Mucosa of gallbladder (tissue), 1 donor: ENCODE measurements around the gene DCDC1. TPM values are rescaled to one million over a fixed set of nuclear protein-coding genes. Genes with fewer than 3 reads are reported as not detected.

Source experiments
- DNase-seq: peaks from one replicate; pipeline ENCODE4 v3.0.0-alpha.2; 2020; ENCODE audit warnings: low spot score
- total RNA-seq: library from RNA; stranded (reverse); gene quantifications from one replicate; pipeline ENCODE4 v1.2.1, GENCODE V29; 2021
- donor health status: DM: no; HTN: no; CAD: no.

Gene DCDC1
- total RNA-seq, 1 donor from 2014 or later: 8.1 TPM

DNA sequence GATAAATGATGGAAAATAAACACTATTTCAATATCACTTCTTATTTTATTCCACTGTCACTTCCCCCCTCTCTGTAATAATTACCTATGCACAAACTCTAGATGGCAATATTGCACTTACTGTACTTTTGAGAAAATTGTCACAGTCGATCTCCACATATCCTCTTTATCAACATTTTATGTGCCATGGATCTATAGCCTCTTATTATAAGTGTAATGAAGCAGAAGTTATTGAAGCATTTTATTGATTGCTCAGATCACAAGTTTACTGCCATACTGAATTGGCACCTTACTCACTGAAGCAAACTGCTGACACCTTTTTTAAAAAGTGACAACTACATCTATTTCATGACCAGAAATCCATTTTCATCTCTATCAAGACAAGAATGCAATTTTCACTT lies 133.4 kb downstream of the DCDC1 start:
- no peak for DNase-seq

DNA sequence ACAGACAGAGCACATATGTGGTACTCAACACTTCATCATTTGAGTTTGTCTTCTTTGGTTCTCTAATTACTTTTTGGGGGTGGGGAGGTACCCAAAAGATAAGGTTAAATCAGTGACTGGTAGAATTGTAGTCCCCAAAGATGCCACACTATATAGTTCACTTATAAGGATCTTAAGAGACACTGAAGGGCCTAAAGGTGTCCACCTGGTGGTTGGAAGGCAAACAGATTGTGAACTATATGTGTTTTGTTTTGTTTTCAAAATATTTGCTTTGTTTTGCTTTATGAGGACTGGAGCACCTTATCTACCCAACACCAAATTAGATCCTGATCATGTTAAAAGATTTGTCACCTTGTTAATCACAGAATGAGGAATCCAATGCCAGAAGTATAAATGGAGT lies 136.1 kb downstream of the DCDC1 start:
- no peak for DNase-seq

DNA sequence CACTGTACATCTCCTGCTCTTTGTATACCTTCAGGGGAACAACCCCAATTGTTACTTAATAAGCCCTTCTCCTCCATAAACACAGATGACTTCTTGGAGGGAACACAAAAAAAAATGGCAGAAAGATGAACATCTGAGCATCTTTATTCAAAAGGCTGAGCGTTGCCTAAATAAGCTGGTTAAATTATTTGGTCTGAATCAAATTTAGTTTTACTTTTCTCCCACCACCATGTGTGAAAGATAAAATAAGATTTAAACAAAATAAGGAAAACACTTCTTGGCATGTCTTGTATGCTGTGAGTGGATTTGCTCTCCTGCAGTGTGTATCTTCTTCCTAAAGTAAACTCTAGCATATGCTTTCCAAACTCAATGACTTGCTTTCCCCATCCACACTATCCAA lies 137.9 kb downstream of the DCDC1 start:
- no peak for DNase-seq

DNA sequence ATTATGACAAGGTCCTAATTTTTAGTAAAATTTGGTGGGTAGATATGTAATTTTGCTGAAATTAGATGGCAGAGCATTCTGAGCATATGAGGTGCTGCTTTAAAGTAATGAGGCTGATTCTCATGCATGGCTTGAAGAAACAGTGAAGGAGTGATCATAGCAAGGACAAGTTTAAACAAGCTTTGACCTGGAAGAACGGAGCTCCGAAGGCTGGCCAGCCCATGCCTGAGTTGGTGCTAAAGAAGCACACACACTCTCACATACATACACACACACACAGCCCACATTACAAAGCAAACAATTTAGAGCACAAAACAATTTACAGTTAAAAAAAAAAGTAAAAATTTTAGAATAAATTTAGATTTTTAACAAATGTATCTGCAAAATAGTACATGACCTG lies 150.7 kb downstream of the DCDC1 start:
- no peak for DNase-seq

DNA sequence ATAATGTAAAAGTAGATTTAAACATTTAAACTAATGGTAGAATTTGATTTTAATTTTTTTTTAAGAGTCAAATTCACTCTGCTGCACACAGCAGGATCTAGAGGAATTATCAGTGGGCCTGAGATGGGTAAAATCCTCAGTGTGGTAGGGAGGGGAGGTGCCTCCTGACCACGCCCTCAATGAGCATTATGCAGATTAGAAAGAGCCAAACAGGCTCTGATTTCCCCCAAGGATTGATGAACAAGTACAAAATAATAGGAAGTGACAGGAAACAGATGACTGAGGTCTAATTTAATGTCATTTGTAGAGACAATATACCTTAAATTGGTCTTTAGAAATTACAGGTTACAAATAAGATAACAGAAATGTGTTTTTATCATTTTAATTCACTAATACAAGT lies 155.2 kb downstream of the DCDC1 start:
- DNase-seq: no peak

DNA sequence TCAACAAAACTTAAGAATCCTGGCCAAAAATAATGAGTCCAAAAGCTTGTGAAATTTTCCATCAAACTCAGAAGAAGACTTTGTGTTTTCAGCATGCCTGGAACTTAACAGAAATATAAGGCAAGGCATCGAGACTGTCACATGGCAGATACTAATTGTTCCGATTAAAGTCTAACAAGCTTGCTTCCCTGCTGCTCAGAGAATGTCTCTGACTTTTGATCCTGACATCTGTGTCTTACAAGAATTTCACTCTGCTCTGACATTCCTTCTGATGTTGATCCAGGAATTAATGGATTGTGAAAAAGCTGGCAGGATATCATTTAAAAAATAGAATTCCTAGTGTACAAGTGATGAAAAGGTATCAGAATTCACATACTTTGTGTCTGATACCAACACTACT lies 170.2 kb downstream of the DCDC1 start:
- DNase-seq: no peak

DNA sequence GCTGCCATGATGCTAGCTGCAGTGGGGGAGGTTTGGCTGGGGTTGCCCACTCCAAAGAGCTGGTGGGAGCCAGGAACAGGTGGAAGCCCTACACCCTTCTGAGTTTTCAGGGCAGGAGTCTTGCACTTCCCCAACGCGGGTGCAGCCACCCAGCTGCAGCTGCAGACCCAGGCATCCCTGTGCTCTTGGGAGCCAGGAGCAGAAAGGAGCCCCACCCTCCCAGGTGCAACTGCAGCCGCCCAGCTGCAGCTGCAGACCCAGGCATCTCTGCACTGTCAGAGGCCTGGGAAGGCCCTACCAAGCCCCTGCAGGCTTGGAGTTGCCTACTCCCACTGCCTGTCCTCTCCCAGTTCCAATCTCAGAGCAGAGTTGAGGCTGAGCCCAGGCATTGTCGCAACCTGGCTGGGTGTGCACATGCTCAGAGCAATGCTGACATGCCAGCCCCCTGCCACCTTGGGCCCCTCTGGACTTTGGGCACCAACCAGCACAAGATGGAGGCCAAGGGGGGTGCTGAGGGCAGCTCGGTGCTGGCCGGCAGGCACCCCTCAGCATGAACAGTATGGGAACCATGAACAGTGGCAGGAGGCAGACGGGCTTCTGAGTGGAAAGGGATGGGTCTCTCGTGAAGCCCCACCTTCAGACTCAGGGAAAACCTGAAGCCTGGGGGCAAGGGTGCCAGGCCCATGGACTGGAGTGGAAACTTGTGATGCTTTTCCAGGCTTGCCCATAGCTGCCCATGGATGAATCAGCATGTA lies 195.4 kb downstream of the DCDC1 start:
- no peak for DNase-seq

DNA sequence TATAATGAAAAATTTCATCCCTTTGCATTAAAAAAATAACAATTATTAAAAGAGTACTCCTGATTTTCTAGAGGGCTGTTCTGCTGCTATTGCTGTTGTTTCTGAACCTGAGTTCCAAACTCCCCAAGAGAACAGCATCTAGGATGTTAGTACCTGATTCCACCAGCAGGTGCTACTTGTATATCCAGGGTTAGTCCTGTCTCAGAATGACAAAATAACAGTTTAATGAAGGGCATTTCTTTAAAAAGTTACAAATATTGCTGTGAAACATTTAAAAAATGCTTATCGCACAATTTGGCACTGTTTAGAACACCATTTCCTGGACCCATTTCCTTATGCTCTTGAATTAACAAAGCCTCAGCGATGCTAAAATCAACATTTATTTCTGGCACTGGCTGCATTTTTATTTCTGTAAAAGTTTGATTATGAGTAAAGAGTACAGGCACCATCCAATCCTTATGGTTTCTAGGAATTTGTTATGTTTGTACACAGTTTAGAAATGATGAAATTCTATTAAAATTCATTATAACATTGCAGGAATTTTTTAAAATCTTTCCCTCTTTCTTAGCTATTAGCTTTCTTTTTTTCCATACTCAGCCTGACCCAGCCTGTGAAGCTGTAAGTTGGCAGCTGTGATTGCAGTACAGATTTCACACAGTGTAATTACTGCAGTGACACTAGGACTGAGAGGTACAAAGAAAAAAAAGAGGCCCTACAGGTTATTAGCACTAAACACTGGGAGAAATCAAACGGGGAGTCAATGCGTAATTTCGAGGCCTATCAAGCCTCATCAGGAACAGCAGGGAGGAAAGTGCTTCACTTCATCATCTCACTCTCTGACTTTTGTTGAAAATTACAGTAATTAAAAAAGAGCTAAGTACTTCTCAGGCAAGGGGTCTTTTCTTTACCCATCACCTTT lies 208.8 kb downstream of the DCDC1 start:
- no peak for DNase-seq

DNA sequence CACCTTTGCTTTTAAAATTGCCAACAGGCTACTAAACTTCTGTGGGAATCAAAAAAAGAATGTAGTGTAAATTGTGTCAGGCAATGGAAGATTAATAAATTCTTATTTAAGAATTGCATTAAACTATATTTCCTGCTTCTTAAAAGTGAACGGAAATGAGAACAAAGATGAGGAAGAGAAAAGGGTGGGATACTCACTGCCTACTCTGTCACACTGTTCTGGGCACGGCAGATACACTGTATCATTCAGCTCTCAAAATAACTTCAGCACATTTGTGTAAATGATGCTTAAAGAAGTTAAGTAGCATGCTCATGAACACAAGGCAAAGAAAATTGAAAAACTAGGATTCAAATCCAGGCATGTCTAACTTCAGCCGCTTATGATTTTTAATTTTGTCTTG lies 218.7 kb downstream of the DCDC1 start:
- no peak for DNase-seq

DNA sequence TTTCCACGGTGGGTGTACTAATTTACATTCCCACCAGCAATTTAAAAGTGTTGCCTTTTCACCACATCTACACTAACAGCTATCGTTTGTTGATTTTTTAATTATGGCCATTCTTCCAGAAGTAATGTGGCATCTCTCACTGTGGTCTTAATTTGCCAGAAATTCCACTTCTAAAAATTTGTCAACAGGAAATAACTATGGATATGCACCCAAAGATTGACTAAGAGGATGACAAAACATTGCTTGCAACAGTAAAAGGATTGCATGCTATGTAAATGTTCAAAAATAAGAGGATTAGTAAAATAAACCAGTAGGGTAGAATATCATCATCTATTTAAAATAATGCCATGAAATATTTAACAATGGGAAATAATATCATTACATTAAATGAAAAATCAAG lies 219.5 kb downstream of the DCDC1 start:
- no peak for DNase-seq

DNA sequence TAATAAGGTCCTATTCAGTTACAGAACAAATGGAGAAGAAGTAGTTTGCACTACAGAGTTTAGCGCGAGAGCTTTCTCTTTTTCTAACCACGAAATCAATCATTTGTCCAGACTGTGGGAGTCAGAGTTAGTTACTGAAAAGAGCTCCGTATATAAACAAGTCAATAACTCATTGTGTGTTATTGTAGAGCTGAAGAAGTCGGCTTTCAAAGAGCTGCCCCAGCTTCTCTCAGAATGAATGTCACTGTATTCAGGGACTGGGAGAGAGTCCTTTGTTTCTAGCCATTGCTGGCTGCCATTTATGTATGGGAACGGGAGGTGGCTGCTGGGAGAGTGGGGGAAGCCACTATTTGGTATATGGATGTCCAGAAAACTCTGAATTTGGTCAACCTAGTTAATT lies 227.8 kb downstream of the DCDC1 start:
- DNase-seq: no peak

DNA sequence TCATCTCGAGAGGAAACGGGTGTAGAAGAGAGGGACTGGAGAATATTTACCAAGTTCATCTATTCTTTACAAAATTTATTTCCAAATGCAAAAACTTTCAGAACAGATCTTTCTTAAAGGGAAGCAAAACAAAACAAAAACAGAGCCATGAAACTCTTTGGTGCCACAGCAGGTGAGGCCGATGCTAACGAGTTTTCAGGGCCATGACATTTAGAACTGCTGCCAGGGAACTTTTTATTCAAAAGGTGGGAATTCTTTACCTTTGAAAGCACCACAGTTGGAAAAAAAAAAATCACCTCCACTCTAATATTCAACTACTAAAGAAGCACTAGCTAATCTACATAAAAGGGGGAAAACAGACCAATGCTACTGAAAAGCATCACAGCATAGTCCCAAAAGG lies 230.1 kb downstream of the DCDC1 start:
- DNase-seq: no peak

DNA sequence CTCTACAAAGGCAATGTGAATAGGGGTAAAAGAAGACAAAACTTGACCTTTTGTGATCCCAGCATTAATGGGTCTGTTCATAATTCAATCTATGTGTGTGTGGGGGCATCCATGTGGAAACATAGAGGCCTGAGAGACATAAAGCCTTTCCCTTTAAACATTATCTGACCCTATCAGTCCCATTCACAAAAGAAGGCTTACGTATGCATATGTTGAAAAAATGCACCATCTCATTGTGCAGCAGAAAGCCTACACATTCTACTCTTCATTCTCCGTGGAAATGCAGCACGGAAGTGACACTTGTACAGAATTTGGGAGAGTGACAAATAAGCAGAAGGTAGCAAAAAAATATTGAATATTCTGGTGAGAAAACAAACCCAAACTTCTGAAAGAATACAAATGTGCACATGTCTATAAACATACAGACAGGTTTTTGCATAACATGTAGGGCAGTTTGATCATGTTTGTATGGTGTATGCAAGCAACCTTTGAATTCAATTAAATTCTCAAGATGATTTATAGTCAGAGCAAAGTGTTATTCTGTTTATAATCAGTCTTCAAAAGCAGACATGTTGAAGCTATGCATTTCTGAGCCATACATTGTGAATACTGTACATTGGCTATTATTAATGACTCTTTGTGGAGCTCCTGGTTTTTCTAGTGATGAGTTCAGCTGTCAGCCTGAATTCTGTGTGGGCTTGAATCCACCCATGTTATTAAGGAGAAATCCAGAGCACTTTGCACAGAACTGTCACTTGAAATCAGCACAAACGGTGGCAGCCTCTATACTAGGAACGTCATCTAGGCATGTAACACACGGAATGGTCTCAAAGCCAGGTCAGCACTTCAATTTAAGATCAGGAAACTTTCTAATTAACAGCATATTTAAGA lies 236.8 kb downstream of the DCDC1 start:
- DNase-seq: no peak

DNA sequence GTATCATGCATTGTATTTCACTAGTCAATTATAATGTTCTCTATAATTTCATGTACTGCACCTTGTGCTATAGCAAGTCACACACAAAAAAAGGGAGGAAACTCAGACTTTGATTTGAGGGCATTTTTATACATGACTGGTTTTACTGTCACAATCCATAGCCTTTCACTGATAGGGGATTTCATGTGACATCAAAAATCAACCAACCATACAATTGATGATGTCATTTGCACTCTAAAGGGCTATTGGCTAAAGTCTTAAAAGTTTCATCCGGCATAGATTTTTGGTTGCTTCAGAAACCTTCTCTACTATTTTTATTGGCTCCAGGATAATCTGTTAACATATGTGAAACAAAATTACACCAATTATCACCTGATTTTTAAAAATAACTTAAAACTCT lies 237.8 kb downstream of the DCDC1 start:
- DNase-seq: no peak

DNA sequence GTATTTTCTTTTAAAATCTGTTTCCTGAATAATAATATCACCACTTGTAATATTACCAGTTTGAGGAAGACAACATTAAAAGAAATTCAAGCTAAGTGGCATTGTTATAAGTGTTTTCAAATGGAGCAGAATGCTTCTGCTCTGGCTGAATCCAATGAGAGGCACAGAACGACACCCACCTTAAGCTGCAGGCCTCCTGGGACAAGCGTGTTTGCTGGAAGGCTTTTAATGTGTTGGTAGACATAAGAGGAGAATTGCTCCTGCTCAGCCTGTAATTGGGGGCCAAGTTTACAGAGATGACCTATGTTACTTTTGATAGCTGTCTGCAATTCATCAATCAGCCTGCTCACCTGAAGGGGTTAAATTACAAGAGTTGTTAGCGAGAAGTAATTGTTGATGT lies 242.2 kb downstream of the DCDC1 start:
- DNase-seq: no peak

DNA sequence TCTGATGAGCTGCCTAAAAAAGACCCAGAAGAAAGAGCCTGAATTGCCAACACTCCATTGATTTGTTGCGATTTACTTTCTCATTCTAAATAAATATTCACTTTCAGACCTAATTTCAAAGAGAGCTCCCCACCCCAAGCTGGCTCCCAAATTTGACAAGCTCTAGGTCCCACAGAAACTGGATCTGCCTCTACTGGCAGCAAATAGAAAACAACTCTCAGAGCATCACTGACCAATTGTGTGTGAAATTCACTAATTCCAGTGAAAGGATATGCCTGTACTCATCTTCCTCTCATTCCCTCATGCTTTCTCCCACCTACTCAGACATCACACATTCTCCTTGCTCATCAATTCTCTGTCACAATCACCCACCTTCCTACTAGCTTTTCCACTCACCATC lies 249.1 kb downstream of the DCDC1 start:
- DNase-seq: no peak

DNA sequence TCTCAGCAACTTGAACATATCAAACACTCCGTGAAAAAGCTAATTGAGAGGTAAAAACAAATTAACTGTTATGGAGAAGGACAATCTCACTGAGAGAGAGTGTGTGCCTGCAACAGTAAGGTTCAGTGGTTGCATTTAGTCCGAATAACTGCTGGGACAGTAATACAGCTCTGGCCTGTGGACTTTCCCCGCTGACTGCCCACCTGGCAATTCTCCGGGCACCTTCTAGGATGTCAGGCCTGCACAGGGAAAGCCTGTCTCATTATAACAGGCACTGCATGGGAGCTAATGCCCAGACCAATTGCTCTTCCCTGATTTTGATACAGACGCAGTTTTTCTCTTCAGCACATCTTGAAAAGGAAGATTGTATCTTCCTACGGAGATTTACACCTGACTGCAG lies 251.0 kb downstream of the DCDC1 start:
- DNase-seq: no peak

DNA sequence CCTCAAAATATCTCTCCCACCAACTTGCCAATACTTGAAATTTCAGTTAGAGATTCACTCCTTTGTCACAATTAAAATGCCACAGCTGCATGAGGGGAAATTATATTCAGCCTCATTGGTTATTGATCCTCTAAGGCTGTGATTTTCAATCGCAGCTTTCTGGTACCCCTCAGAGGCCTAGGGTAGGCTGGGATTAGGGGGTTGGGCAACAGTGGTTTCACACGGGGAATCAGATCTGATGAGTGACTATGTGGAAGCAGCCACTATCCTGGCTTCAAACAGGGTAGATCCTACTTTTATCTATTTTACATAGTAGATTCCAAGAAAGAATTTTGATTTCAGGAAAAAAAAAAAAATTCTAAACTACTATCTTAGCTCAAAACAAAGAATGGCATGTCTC lies 252.5 kb downstream of the DCDC1 start:
- DNase-seq: no peak

DNA sequence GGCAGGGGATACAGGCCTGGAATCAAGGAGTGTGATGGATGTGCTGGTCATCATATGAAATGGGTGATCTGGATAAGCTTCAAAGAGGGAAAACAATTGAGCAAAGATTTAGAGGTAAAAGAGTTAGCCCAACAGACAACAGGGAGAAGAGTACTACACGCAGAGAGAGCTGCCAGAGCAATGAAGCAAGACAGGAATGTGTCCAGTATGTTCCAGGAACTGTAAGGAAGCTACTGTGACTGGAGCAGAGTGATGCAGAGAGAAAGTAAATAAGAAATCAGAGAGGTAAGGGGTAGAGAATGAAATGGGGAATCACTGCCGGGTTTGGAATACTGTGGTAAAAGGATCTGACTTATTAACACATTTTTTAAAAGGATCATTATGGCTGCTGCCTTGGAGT lies 255.1 kb downstream of the DCDC1 start:
- DNase-seq: no peak

DNA sequence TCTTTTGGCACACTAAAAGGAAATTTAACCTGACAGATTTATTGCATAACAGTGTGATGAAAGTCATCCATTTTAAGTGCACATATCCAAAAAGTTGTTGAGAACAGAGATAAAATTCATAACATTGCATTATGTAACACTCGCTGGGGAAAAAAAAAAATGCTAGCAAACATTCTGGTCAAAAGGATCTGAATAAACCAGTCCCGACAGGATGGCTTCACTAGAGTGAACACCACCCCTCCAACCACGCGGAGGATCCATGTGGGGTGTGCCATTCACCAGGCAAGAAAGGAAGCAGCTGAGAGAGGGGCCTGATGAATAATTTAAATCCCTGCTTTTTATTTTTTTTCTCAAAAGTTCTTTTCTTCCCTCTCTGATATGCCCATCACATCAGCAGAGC lies 258.7 kb downstream of the DCDC1 start:
- no peak for DNase-seq

DNA sequence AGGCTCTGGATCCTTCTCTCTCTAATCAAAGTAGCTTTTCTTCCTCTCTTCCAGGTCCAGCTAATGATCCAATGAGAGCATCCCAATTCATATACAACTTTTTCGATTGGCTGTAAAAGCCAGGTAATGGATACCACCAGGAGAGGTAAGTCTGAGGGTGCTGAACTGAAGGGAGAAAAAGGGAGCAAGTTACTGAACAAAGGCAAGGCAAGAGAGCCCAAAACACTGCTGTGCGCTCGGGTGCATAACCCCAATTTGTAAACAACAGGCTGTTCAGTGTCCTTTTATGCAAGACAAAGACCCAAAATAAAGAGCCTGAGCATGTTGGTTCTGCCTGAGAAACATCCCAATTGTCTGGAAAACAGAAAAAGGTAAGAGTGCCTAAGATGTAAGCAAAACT lies 260.1 kb downstream of the DCDC1 start:
- DNase-seq: no peak

DNA sequence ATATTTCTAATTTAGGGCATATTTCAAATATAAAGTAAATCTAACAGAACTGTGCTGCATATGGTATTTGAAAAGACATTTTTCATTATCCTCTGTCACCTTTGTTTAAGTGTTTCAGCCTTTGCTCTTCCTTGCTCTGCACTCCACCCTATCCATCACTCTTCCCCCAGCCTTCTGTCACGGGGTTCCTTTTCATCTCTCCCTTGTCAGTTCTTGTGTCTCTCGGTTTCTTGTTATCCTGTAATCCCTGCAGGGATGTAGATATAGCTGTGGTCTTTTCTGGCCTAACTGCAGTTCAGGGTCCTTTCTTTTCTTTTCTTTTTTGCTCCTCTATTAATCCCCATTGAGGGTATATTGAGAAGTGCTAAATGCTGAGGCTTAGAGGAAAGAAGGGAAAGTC lies 261.9 kb downstream of the DCDC1 start:
- DNase-seq: no peak
